ENCODE results near the gene OR10Z1.

- TF ChIP-seq POLR2A (IDR thresholded peaks at IDR 0.05; ENCODE audit: low read length) (no peak), GATA1 (IDR thresholded peaks at IDR 0.05; ENCODE audit: low read depth, low read length) (no peak)
Observed at GRCh38 chr1:158644449-158644848, 39.4 kb downstream of the OR10Z1 start.

Data from erythroblast (primary cell).